ENCODE results near the gene ZNF423.

- TF ChIP-seq YY1 (IDR thresholded peaks at IDR 0.05; ENCODE audit: insufficient read depth, insufficient read length) (no peak), ZNF274 (IDR thresholded peaks at IDR 0.05; ENCODE audit: low read depth, low read length) (no peak), SUZ12 (IDR thresholded peaks at IDR 0.05; ENCODE audit: extremely low read depth, insufficient read depth, insufficient read length) (no peak)
Measured at GRCh38 chr16:49556249-49556605, 299.7 kb downstream of the ZNF423 start.
